ENCODE measurements around the gene SEMA4B. TPM values are rescaled to one million over a fixed set of nuclear protein-coding genes. Genes with fewer than 3 reads are reported as not detected.

SEMA4B gene
- total and polyA plus RNA-seq, 9 of the 15 experiments (the other 6 are each of a cell fraction or from before 2014, with no cell fraction given) = 1.3 to 33.6 (median 11.0) TPM

GRCh38 chr15:90194655-90195054 lies 6.5 kb upstream of the SEMA4B start:
- no peak overlapping the region for H3K9ac ChIP-seq (ENCODE audit: insufficient read depth in 1 of 2, low read depth in 2 of 2, low read length in 2 of 2)
- DNase-seq (ENCODE audit: extremely low read depth in 1 of 4, low spot score in 3 of 4) (no peak), FAIRE-seq (no peak), ATAC-seq (no peak)
- H4K20me1 ChIP-seq (replicated peaks; ENCODE audit: control insufficient read depth, insufficient read depth, low read length) = 0 out of 2 replicates have a peak, but pooled peaks cover 4% of the 10 kb centered on the region
- H3K27ac ChIP-seq (ENCODE audit: extremely low read depth, low read depth, low read length) = no peak overlapping the region
- peaks cover 41% of the 10 kb centered on the region; the same call in 2 of the 3 replicates for H3K36me3 ChIP-seq (ENCODE audit: control insufficient read depth, insufficient read depth, low read length)
- no peak overlapping the region for H3K4me2 ChIP-seq (ENCODE audit: insufficient read depth, low read length)
- no peaks in the 10 kb centered on the region for H3K27me3 ChIP-seq (ENCODE audit: control insufficient read depth in 2 of 2, insufficient read depth in 2 of 2, low read length in 2 of 2)
- in situ Hi-C loops (cut with MboI) (no loop called here), intact Hi-C loops (cut with micrococcal nuclease) (no loop called here)
- BruUV-seq (replicated peaks) = no TSS peak
- peaks cover 53% of the 10 kb centered on the region for H3K79me2 ChIP-seq (ENCODE audit: control insufficient read depth, insufficient read depth, low read length)
- ChIA-PET POLR2A (interaction anchor here (0.6 to 1.2 kb wide), 2 partner anchors 11 to 23 kb away, joined by 3 to 4 read pairs; no protein-coding TSS in a partner anchor), CTCF (ENCODE audit: low intra/inter-chr PET ratio) (no interaction called here)
- H3K9me3 ChIP-seq (replicated peaks; ENCODE audit: control insufficient read depth, insufficient read depth, low read depth, low read length) = no peaks in the 10 kb centered on the region
- TF ChIP-seq DEAF1 (CRISPR knock-in tag; IDR thresholded peaks at IDR 0.05) (no peak), ZNF316 (IDR thresholded peaks at IDR 0.05) (peak; percentile 91), C11orf30 (IDR thresholded peaks at IDR 0.05; ENCODE audit: low read depth) (peak; percentile 80), NFE2 (IDR thresholded peaks at IDR 0.05; ENCODE audit: low read depth) (peak; percentile 69), FOXP1 (CRISPR knock-in tag; IDR thresholded peaks at IDR 0.05) (no peak), MNT (conservative IDR thresholded peaks at IDR 0.05) (no peak), MAFG (tag; conservative IDR thresholded peaks at IDR 0.05) (peak; percentile 81), BRD4 (IDR thresholded peaks at IDR 0.05) (no peak), BDP1 (IDR thresholded peaks at IDR 0.05; ENCODE audit: insufficient read depth, insufficient read length) (no peak), MAFF (IDR thresholded peaks at IDR 0.05; ENCODE audit: low read length) (peak; percentile 54; the same call in 1 of the 2 replicates)
- TF ChIP-seq, protein P1, sequence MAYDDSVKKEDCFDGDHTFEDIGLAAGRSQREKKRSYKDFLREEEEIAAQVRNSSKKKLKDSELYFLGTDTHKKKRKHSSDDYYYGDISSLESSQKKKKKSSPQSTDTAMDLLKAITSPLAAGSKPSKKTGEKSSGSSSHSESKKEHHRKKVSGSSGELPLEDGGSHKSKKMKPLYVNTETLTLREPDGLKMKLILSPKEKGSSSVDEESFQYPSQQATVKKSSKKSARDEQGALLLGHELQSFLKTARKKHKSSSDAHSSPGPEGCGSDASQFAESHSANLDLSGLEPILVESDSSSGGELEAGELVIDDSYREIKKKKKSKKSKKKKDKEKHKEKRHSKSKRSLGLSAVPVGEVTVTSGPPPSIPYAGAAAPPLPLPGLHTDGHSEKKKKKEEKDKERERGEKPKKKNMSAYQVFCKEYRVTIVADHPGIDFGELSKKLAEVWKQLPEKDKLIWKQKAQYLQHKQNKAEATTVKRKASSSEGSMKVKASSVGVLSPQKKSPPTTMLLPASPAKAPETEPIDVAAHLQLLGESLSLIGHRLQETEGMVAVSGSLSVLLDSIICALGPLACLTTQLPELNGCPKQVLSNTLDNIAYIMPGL (CRISPR knock-in tag; IDR thresholded peaks at IDR 0.05) = no peak
- TF ChIP-seq, protein P2, sequence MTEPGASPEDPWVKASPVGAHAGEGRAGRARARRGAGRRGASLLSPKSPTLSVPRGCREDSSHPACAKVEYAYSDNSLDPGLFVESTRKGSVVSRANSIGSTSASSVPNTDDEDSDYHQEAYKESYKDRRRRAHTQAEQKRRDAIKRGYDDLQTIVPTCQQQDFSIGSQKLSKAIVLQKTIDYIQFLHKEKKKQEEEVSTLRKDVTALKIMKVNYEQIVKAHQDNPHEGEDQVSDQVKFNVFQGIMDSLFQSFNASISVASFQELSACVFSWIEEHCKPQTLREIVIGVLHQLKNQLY (CRISPR knock-in tag; conservative IDR thresholded peaks at IDR 0.05) = no peak
- H3K9me1 ChIP-seq (ENCODE audit: control insufficient read depth, insufficient read depth, low read length) = no peaks in the 10 kb centered on the region
- no peak overlapping the region for H3K4me3 ChIP-seq
- peaks cover 37 to 38% of the 10 kb centered on the region in 2 experiments for H3K4me1 ChIP-seq (replicated peaks in 1 of 2; ENCODE audit: control insufficient read depth in 2 of 2, insufficient read depth in 2 of 2, low read length in 2 of 2)
- no peak overlapping the region for H2AFZ ChIP-seq (ENCODE audit: low read depth, low read length)
- 49% methylated on average over 2 of the region's 2 CpGs for WGBS (ENCODE audit: insufficient coverage, low coverage, missing lambda C conversion rate)
